HepG2 (cell line): Measurements from ENCODE around the gene KRT14. TPM values are rescaled to one million over a fixed set of nuclear protein-coding genes. Genes with fewer than 3 reads are reported as not detected.

Source experiments
- ATAC-seq: fragments of 200-7000 bp; cut with Tn5 transposase; 3 replicates; pipeline ENCODE4 v1.9.1; 2020; ENCODE audit warnings: mild to moderate bottlenecking, moderate library complexity
- BruUV-seq: library from RNA; stranded (reverse); fragments of 400-500 nt; replicated peaks from 2 replicates; lab custom pipeline; 2021; lab: Mats Ljungman, UMichigan
- CTCF ChIA-PET: fragments of 300-600 bp; formaldehyde crosslinking; extraction: SDS; loops from one replicate; lab custom pipeline; 2021; ENCODE audit warnings: low total read pairs, inconsistent platforms, low intra/inter-chr PET ratio; lab: Yijun Ruan, JAX
- POLR2A ChIA-PET: fragments of 350-600 bp; sonication (Branson Sonifier 250); formaldehyde crosslinking; loops from one replicate; lab custom pipeline; 2020; ENCODE audit warnings: antibody characterized with exemption, inconsistent platforms; lab: Yijun Ruan, JAX
- DNase-seq: peaks from one replicate; pipeline ENCODE4 v3.0.0-alpha.2; 2015; ENCODE audit warnings: low spot score
- FAIRE-seq: peaks from 3 replicates; lab custom pipeline; 2011; peaks lifted over from hg19 to GRCh38; lab: Jason Lieb, UNC
- H2AFZ ChIP-seq: one replicate; pipeline ENCODE4 v1.6.1; 2011; ENCODE audit warnings: low read length, inconsistent platforms
- H3K27ac ChIP-seq: fragments of 300-600 bp; 3 replicates; pipeline ENCODE4 v1.8.0; 2011; ENCODE audit warnings: mixed run types, mild to moderate bottlenecking, mixed read lengths, low read length, inconsistent platforms; ENCODE audit not compliant: insufficient read depth; ENCODE audit errors: extremely low read length
- H3K27me3 ChIP-seq, 2 experiments: fragments of 200-600 bp in 1 of 2; 2 replicates in 1 of 2; 3 replicates in 1 of 2; pipeline versions ENCODE4 v1.6.0 to v1.8.0; 2011; ENCODE audit warnings: low read length in 2 of 2, mild to moderate bottlenecking in 2 of 2, moderate library complexity in 2 of 2, inconsistent platforms in 1 of 2; ENCODE audit not compliant: insufficient read depth in 2 of 2, control insufficient read depth in 1 of 2
- H3K36me3 ChIP-seq, 2 experiments: fragments of 200-600 bp in 1 of 2; replicated peaks in 1 of 2; 2 replicates in 1 of 2; 3 replicates in 1 of 2; pipeline versions ENCODE4 v1.5.1 to v1.8.0; 2011; ENCODE audit warnings: low read length in 2 of 2, inconsistent platforms in 1 of 2; ENCODE audit not compliant: insufficient read depth in 2 of 2, control insufficient read depth in 1 of 2
- H3K4me1 ChIP-seq: 2 replicates; pipeline ENCODE4 v1.5.1; 2012; ENCODE audit warnings: low read length, inconsistent platforms; ENCODE audit not compliant: insufficient read depth
- H3K4me2 ChIP-seq: 2 replicates; pipeline ENCODE4 v1.6.0; 2011; ENCODE audit warnings: low read depth, low read length, inconsistent platforms
- H3K4me3 ChIP-seq, 3 experiments: fragments of 200-600 bp in 1 of 3; sonication (generic), shearing (Covaris generic) in 1 of 3; replicated peaks in 1 of 3; 2 replicates each; pipeline ENCODE4 v1.5.1; 2011 to 2016; ENCODE audit warnings: low read length in 3 of 3, inconsistent platforms in 2 of 3, low read depth in 2 of 3, mild to moderate bottlenecking in 2 of 3, control low read depth in 1 of 3, mixed read lengths in 1 of 3; ENCODE audit not compliant: insufficient read depth in 1 of 3
- H3K79me2 ChIP-seq: one replicate; pipeline ENCODE4 v1.6.1; 2011; ENCODE audit warnings: low read length, inconsistent platforms; ENCODE audit not compliant: insufficient read depth
- H3K9ac ChIP-seq: 2 replicates; pipeline ENCODE4 v1.6.0; 2011; ENCODE audit warnings: mild to moderate bottlenecking, low read depth, low read length, inconsistent platforms; ENCODE audit not compliant: insufficient read depth
- H3K9me3 ChIP-seq: 2 replicates; pipeline ENCODE4 v1.5.1; 2012; ENCODE audit warnings: mild to moderate bottlenecking, low read length
- H4K20me1 ChIP-seq: 2 replicates; pipeline ENCODE4 v1.6.0; 2011; ENCODE audit warnings: inconsistent platforms, mild to moderate bottlenecking, low read length, moderate library complexity; ENCODE audit not compliant: insufficient read depth
- E2F2 ChIP-seq: sonication (generic); formaldehyde crosslinking; IDR thresholded peaks from 2 replicates; pipeline ENCODE4 v1.4.0; 2020; ENCODE audit warnings: missing genetic modification reagents, borderline replicate concordance
- GABPA ChIP-seq, 2 experiments: IDR thresholded peaks; 2 replicates each; pipeline ENCODE4 v1.6.1; 2011 to 2016; ENCODE audit warnings: low read depth in 2 of 2, low read length in 1 of 2, missing biosample characterization in 1 of 2, missing genetic modification characterization in 1 of 2
- SMARCC2 ChIP-seq: fragments of 450-650 bp; IDR thresholded peaks from 2 replicates; pipeline ENCODE4 v1.6.1; 2017; ENCODE audit warnings: antibody characterized with exemption, mild to moderate bottlenecking
- SP4 ChIP-seq: sonication (generic); formaldehyde crosslinking; IDR thresholded peaks from 2 replicates; pipeline ENCODE4 v1.8.1; 2023; ENCODE audit warnings: mild to moderate bottlenecking, missing genetic modification reagents
- SRSF4 ChIP-seq: fragments of 200-400 bp; formaldehyde crosslinking; IDR thresholded peaks from one replicate; pipeline ENCODE4 v1.6.1; 2018; ENCODE audit warnings: mild to moderate bottlenecking, low read depth, low read length, moderate library complexity; ENCODE audit not compliant: poor library complexity, severe bottlenecking
- ZBTB10 ChIP-seq: sonication (generic); formaldehyde crosslinking; IDR thresholded peaks from 2 replicates; pipeline ENCODE4 v1.4.0; 2020; ENCODE audit warnings: missing genetic modification reagents, borderline replicate concordance
- ZBTB49 ChIP-seq: sonication (generic); formaldehyde crosslinking; IDR thresholded peaks from 2 replicates; pipeline ENCODE4 v1.4.0; 2020; ENCODE audit warnings: missing genetic modification reagents, borderline replicate concordance
- ZBTB7A ChIP-seq: sonication (generic); formaldehyde crosslinking; IDR thresholded peaks from 2 replicates; pipeline ENCODE4 v1.8.0; 2022; ENCODE audit warnings: mild to moderate bottlenecking, missing genetic modification reagents
- ZNF10 ChIP-seq: sonication (generic); formaldehyde crosslinking; IDR thresholded peaks from 2 replicates; pipeline ENCODE4 v1.4.0; 2020; ENCODE audit warnings: mild to moderate bottlenecking, low read depth, missing genetic modification reagents, borderline replicate concordance
- ZNF772 ChIP-seq: sonication (generic); formaldehyde crosslinking; IDR thresholded peaks from 2 replicates; pipeline ENCODE4 v1.5.0; 2020; ENCODE audit warnings: mild to moderate bottlenecking, missing genetic modification reagents
- ZNF879 ChIP-seq: sonication (generic); formaldehyde crosslinking; IDR thresholded peaks from 2 replicates; pipeline ENCODE4 v1.8.1; 2023; ENCODE audit warnings: missing genetic modification reagents
- WGBS: methylation state at CpG from one replicate; pipeline ENCODE4 v1.1.6; 2017; ENCODE audit warnings: low lambda C conversion rate; 5-methylcytosine and 5-hydroxymethylcytosine counted together
- in situ Hi-C: cut with HindIII; loops from 2 replicates; pipeline ENCODE4 v1.10.0; 2017; ENCODE audit warnings: low pct_unique_long_range_greater_than_20kb; ENCODE audit not compliant: extremely low pct_ligation_motif_present
- intact Hi-C: fragments of 100-400 bp; cut with micrococcal nuclease; formaldehyde crosslinking; loops from one replicate; pipeline ENCODE4 v1.10.0; 2022; ENCODE audit not compliant: unreplicated experiment
- polyA plus RNA-seq, 8 experiments: library from polyadenylated mRNA; depleted of rRNA in 3 of 8; stranded (reverse) in 7 of 8; unstranded in 1 of 8; fragments of >200 nt; fragmentation: Illumina TruSeq in 4 of 8; extraction: Trizol in 4 of 8; gene quantifications; 2 replicates each; pipeline versions ENCODE4 v1.2.1 to v1.2.3, GENCODE V29; 2011 to 2016; ENCODE audit warnings: low read depth in 4 of 8, missing spikeins in 1 of 8, mixed read lengths in 1 of 8; ENCODE audit not compliant: insufficient read depth in 1 of 8
- total RNA-seq, 5 experiments: library from RNA; depleted of rRNA; stranded (reverse); fragments of >200 nt; fragmentation: Illumina TruSeq; extraction: Trizol; gene quantifications; 2 replicates each; pipeline ENCODE4 v1.2.3, GENCODE V29; 2016; ENCODE audit warnings: low read depth in 1 of 5

The KRT14 gene
- total and polyA plus RNA-seq, 2 of the 13 experiments (the other 11 are each of a cell fraction or from before 2014, with no cell fraction given) = 0.09 TPM; not detected in 1

DNA sequence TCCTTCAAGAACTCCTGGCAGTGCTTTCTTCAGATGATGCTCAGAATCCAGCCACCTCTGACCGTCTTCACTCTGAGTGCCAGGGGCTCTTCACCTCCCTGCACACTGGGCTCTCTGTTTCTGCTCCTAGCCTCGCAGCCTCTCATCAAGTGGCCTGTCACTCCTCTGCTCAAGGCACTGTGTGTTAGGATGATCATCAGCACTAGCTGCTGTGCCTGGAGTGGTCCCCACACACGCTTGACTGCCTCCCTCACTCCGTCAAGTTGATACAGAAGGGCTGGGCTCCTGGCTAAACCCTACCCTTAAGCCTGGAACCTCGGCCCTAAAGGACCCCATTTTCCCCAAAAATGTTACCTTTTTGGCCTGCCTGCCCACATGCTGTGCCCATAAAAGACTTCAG is 30.4 kb downstream of the KRT14 start:
- in situ Hi-C loops = no loop called here
- ATAC-seq = no peak
- intact Hi-C loops = no loop called here
- no peaks in the 10 kb centered on the region for H3K9me3 ChIP-seq
- no peaks in the 10 kb centered on the region for H3K4me1 ChIP-seq
- CTCF ChIA-PET = no interaction called here
- no peak for FAIRE-seq
- WGBS = 8% methylated on average over 5 of the region's 5 CpGs
- no peaks in the 10 kb centered on the region for H3K36me3 ChIP-seq
- H3K4me3 ChIP-seq = no peak overlapping the region
- H3K27ac ChIP-seq = no peak overlapping the region
- no peaks in the 10 kb centered on the region for H3K79me2 ChIP-seq
- POLR2A ChIA-PET = no interaction called here
- H3K9ac ChIP-seq = no peak overlapping the region
- H2AFZ ChIP-seq = no peak overlapping the region
- H3K27me3 ChIP-seq = peaks cover 4 to 40% of the 10 kb centered on the region in 2 experiments; a peak in 4 of 5 replicates
- no peaks in the 10 kb centered on the region for H4K20me1 ChIP-seq
- BruUV-seq = no TSS peak
- no peak for DNase-seq
- TF ChIP-seq E2F2 (CRISPR knock-in tag) (no peak), SRSF4 (no peak), ZBTB10 (CRISPR knock-in tag) (no peak), ZBTB7A (CRISPR knock-in tag) (no peak), SMARCC2 (no peak), SP4 (no peak), ZNF772 (CRISPR knock-in tag) (no peak), ZNF879 (CRISPR knock-in tag) (no peak), ZBTB49 (no peak), ZNF10 (CRISPR knock-in tag) (no peak), GABPA (IDR thresholded peaks at IDR 0.05; ENCODE audit: low read depth, low read length) (no peak), GABPA (CRISPR knock-in tag; IDR thresholded peaks at IDR 0.05; ENCODE audit: low read depth) (no peak)
- H3K4me2 ChIP-seq = no peak overlapping the region
